ENCODE measurements around the gene SIK2.

SIK2 gene

DNA sequence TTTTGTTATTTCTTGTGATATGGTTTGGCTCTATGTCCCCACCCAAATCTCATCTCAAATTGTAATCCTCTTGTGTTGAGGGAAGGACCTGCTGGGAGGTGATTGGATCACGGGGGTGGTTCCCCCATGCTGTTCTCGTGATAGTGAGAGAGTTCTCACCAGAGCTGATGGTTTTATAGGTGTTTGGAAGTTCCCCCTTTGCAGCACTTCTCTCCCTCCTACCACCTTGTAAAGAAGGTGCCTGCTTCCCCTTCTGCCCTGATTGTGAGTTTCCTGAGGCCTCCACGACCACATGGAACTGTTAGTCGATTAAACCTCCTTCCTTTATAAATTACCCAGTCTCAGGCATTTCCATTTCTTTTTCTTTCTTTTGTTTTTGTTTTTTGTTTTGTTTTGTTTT is 24.4 kb upstream of the SIK2 start:
- no peak overlapping the region for H3K4me3 ChIP-seq (replicated peaks; ENCODE audit: low read depth, low read length)
- TF ChIP-seq, protein P1, sequence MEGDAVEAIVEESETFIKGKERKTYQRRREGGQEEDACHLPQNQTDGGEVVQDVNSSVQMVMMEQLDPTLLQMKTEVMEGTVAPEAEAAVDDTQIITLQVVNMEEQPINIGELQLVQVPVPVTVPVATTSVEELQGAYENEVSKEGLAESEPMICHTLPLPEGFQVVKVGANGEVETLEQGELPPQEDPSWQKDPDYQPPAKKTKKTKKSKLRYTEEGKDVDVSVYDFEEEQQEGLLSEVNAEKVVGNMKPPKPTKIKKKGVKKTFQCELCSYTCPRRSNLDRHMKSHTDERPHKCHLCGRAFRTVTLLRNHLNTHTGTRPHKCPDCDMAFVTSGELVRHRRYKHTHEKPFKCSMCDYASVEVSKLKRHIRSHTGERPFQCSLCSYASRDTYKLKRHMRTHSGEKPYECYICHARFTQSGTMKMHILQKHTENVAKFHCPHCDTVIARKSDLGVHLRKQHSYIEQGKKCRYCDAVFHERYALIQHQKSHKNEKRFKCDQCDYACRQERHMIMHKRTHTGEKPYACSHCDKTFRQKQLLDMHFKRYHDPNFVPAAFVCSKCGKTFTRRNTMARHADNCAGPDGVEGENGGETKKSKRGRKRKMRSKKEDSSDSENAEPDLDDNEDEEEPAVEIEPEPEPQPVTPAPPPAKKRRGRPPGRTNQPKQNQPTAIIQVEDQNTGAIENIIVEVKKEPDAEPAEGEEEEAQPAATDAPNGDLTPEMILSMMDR (IDR thresholded peaks at IDR 0.05; ENCODE audit: low read length, missing control alignments) = no peak
- DNase-seq (ENCODE audit: low read depth) = no peak

DNA sequence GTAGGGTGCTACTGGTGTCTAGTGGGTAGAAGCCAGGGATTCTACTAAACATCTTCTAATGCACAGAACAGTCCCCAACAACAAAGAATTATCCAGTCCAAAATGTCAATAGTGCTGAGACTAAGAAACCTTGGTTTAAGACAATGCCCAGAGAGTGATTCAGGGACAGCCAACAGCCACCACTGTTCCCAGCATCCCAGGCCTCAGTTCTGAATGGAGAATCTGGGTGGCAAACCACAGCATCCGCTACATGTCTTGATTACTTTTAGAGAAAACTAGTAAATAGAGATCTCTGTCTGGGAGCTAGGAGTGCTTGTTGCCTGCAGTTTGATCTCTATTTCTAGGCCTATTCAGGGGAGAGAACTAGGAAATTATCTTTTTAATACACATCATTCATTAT is 20.9 kb upstream of the SIK2 start:
- H3K4me3 ChIP-seq (replicated peaks; ENCODE audit: low read depth, low read length) = no peak overlapping the region
- TF ChIP-seq, protein P1 (IDR thresholded peaks at IDR 0.05; ENCODE audit: low read length, missing control alignments) = no peak
- DNase-seq (ENCODE audit: low read depth) = no peak

DNA sequence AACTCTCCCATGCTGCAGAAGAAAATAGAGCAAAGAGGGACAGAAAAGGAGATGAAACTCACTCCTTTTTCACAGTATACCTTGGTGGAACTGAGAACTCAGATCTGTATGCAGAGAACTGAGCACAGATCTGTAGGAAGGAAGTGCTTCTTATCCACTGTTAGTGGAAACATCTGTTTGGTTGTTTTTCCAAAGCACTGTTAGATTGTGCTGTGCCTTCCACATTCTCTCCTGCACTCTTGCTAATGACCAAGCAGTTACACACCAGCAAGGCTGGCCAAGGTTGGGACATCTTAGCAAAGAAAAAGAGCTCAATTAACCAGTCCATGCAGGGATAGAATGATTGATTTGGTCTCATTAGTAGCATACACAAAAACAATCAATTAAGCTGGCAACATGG is 20.1 kb upstream of the SIK2 start:
- DNase-seq (ENCODE audit: low read depth) = peak; percentile 19
- H3K4me3 ChIP-seq (replicated peaks; ENCODE audit: low read depth, low read length) = no peak overlapping the region

DNA sequence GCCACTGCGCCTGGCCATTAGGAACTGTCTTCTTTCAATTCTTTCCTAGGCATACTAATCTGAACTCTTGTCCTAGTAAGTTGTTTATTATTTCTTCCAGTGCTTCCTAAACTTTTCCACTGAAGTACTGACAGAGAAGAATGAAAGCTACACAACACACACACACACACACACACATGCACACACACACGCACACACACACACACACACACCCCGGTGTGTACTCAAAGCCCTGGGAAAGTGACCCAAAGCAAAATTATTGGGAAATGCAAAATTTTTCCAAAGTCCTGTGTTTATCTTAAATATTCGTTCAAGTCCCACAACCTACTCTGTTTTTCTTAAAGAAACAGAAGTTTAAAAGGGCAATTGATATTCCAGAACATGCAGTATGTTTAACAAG is 19.4 kb upstream of the SIK2 start:
- peak; percentile 31 for DNase-seq (ENCODE audit: low read depth)
- TF ChIP-seq, protein P1 (IDR thresholded peaks at IDR 0.05; ENCODE audit: low read length, missing control alignments) = no peak
- no peak overlapping the region for H3K4me3 ChIP-seq (replicated peaks; ENCODE audit: low read depth, low read length)

More for the DNA sequence above, 20.1 kb upstream of the SIK2 start:
- TF ChIP-seq, protein P1 (IDR thresholded peaks at IDR 0.05; ENCODE audit: low read length, missing control alignments) = no peak

DNA sequence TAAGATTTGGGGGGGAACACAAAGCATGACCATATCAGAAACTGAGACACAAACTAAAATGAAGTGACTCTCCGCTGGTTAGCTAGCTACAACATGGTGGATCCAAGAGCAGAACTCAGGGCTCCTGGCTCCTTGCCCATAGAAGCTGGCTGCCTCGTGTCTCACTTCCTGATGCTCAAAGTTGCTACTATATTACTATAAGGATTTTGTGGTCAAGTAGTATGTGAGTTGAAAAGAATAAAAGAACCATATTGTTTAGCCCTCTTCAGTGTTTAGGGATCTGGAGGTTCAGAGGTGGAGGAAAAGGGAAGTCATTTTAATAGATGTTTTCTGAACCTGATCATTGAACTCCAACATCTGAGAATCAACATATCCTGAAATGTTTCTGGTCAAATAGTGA is 16.9 kb upstream of the SIK2 start:
- DNase-seq (ENCODE audit: low read depth) = peak; percentile 69
- TF ChIP-seq, protein P1 (IDR thresholded peaks at IDR 0.05; ENCODE audit: low read length, missing control alignments) = no peak
- H3K4me3 ChIP-seq (replicated peaks; ENCODE audit: low read depth, low read length) = no peak overlapping the region

DNA sequence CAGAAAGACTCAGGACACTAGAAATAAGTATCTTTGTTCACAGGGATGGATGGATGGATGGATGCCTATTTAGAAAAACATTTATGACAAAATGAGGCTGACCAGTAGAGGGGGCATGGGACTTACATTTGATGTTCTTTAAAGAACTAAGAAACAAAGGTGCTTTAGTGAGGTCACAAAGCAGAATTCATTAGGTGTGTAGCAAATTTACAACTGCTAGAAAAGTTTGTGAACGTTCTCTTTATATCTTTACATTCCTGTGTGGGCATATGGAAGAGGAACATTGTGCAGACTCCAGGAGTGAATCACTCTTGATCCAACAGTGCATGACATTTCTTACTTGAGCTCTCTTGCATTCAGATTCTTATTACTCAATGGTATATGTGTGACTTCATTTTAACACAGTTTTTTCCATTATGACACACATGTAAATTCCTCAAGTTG is 15.8 kb upstream of the SIK2 start:
- H3K4me3 ChIP-seq (replicated peaks; ENCODE audit: low read depth, low read length) = no peak overlapping the region
- DNase-seq (ENCODE audit: low read depth) = peak; percentile 72
- TF ChIP-seq, protein P1 (IDR thresholded peaks at IDR 0.05; ENCODE audit: low read length, missing control alignments) = peak; percentile 66

DNA sequence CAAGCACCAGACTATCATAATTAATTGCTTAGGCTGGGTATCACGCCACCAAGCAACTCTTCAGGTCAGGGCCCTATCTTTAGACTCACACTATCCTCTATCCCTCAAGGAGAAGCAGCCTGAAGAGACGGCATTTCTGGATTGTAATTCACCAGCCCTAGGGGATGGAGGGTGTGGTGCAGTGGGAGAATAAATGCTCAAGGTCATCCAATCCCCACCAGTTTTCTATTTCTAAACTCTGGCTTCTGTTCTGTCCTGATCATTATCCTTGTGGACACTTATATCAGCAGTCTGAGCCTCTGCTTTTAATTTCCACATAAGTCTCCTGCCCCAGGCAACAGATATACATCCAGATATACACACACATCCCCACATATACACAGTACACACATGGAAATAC is 13.1 kb upstream of the SIK2 start:
- TF ChIP-seq, protein P1 (IDR thresholded peaks at IDR 0.05; ENCODE audit: low read length, missing control alignments) = no peak
- no peak overlapping the region for H3K4me3 ChIP-seq (replicated peaks; ENCODE audit: low read depth, low read length)
- DNase-seq (ENCODE audit: low read depth) = no peak

All from fibroblast of pulmonary artery (primary cell).